ENCODE measurements around the gene PPP2R2C. TPM values are rescaled to one million over a fixed set of nuclear protein-coding genes. Genes with fewer than 3 reads are reported as not detected.

Gene PPP2R2C
- total RNA-seq, 1 experiment from 2014 or later: 26.7 TPM

- no peaks in the 10 kb centered on the region for H3K27me3 ChIP-seq (ENCODE audit: control insufficient read depth, insufficient read depth, low read length)
- POLR2A ChIA-PET: no interaction called here
- no peak overlapping the region for H3K27ac ChIP-seq (ENCODE audit: low read length)
- BruUV-seq (replicated peaks): no TSS peak
- in situ Hi-C loops (cut with HindIII; ENCODE audit: low pct_unique_long_range_greater_than_20kb, low sequenced_read_pairs): no loop called here
- TF ChIP-seq, protein P1, sequence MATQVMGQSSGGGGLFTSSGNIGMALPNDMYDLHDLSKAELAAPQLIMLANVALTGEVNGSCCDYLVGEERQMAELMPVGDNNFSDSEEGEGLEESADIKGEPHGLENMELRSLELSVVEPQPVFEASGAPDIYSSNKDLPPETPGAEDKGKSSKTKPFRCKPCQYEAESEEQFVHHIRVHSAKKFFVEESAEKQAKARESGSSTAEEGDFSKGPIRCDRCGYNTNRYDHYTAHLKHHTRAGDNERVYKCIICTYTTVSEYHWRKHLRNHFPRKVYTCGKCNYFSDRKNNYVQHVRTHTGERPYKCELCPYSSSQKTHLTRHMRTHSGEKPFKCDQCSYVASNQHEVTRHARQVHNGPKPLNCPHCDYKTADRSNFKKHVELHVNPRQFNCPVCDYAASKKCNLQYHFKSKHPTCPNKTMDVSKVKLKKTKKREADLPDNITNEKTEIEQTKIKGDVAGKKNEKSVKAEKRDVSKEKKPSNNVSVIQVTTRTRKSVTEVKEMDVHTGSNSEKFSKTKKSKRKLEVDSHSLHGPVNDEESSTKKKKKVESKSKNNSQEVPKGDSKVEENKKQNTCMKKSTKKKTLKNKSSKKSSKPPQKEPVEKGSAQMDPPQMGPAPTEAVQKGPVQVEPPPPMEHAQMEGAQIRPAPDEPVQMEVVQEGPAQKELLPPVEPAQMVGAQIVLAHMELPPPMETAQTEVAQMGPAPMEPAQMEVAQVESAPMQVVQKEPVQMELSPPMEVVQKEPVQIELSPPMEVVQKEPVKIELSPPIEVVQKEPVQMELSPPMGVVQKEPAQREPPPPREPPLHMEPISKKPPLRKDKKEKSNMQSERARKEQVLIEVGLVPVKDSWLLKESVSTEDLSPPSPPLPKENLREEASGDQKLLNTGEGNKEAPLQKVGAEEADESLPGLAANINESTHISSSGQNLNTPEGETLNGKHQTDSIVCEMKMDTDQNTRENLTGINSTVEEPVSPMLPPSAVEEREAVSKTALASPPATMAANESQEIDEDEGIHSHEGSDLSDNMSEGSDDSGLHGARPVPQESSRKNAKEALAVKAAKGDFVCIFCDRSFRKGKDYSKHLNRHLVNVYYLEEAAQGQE (IDR thresholded peaks at IDR 0.05; ENCODE audit: insufficient read depth in 1 of 2, low read depth in 2 of 2, low read length in 1 of 2): no peak
- TF ChIP-seq CTCF (IDR thresholded peaks at IDR 0.05) (no peak), SIN3A (IDR thresholded peaks at IDR 0.05; ENCODE audit: borderline replicate concordance, insufficient read depth, low read depth, low read length) (no peak), TCF7L2 (IDR thresholded peaks at IDR 0.05; ENCODE audit: low read depth, low read length) (no peak), POLR2AphosphoS5 (IDR thresholded peaks at IDR 0.05; ENCODE audit: low read depth, low read length) (no peak)
- H3K36me3 ChIP-seq (ENCODE audit: control insufficient read depth, insufficient read depth, low read length): no peaks in the 10 kb centered on the region
- no peaks in the 10 kb centered on the region for H3K9me3 ChIP-seq (ENCODE audit: control insufficient read depth, insufficient read depth, low read depth, low read length)
- peaks cover 5% of the 10 kb centered on the region for H3K4me1 ChIP-seq (ENCODE audit: control insufficient read depth, insufficient read depth, low read length)
- DNase-seq (ENCODE audit: low read depth, low spot score) (no peak), ATAC-seq (no peak)
- CTCF ChIA-PET: no interaction called here
- intact Hi-C loops (cut with micrococcal nuclease; ENCODE audit: unreplicated experiment): no loop called here
- H3K4me3 ChIP-seq (ENCODE audit: low read depth in 2 of 2, low read length in 2 of 2): no peak overlapping the region
Measured at GRCh38 chr4:6396696-6397236, 75.6 kb downstream of the PPP2R2C start.

- DNase-seq (ENCODE audit: low read depth, low spot score): no peak
- Histone ChIP-seq H3K9me3 (ENCODE audit: control insufficient read depth, insufficient read depth, low read depth, low read length) (no peaks in the 10 kb centered on the region), H3K36me3 (ENCODE audit: control insufficient read depth, insufficient read depth, low read length) (no peaks in the 10 kb centered on the region), H3K27ac (ENCODE audit: low read length) (no peak overlapping the region), H3K27me3 (ENCODE audit: control insufficient read depth, insufficient read depth, low read length) (no peaks in the 10 kb centered on the region), H3K4me1 (ENCODE audit: control insufficient read depth, insufficient read depth, low read length) (peaks cover 13% of the 10 kb centered on the region), H3K4me3 (ENCODE audit: low read depth in 2 of 2, low read length in 2 of 2) (no peak overlapping the region)
- BruUV-seq (replicated peaks): no TSS peak
- no peak; the same call in 1 of the 2 replicates for ATAC-seq
- ChIA-PET CTCF (no interaction called here), POLR2A (no interaction called here)
- intact Hi-C loops (cut with micrococcal nuclease; ENCODE audit: unreplicated experiment): no loop called here
- in situ Hi-C loops (cut with HindIII; ENCODE audit: low pct_unique_long_range_greater_than_20kb, low sequenced_read_pairs): no loop called here
- TF ChIP-seq POLR2AphosphoS5 (IDR thresholded peaks at IDR 0.05; ENCODE audit: low read depth, low read length) (no peak), CTCF (IDR thresholded peaks at IDR 0.05) (no peak), TCF7L2 (IDR thresholded peaks at IDR 0.05; ENCODE audit: low read depth, low read length) (no peak), SIN3A (IDR thresholded peaks at IDR 0.05; ENCODE audit: borderline replicate concordance, insufficient read depth, low read depth, low read length) (no peak)
- TF ChIP-seq, protein P1 (IDR thresholded peaks at IDR 0.05; ENCODE audit: insufficient read depth in 1 of 2, low read depth in 2 of 2, low read length in 1 of 2): no peak
Measured at GRCh38 chr4:6395466-6396228, 76.8 kb downstream of the PPP2R2C start.
